CMK (cell line): ENCODE data around the gene TMEM132E.

Source experiments
- DNase-seq: peaks from one replicate; pipeline ENCODE4 v3.0.0-alpha.2; 2010; ENCODE audit warnings: low read depth

Gene TMEM132E

GRCh38 chr17:34570506-34570905 is 8.9 kb upstream of the TMEM132E start:
- no peak for DNase-seq

- DNase-seq = no peak
Measured at GRCh38 chr17:34571428-34572130, 7.8 kb upstream of the TMEM132E start.

GRCh38 chr17:34572483-34572882 is 6.9 kb upstream of the TMEM132E start:
- no peak for DNase-seq

GRCh38 chr17:34575182-34575581 is 4.2 kb upstream of the TMEM132E start:
- DNase-seq = no peak

GRCh38 chr17:34578016-34578415 is 1.4 kb upstream of the TMEM132E start:
- no peak for DNase-seq

- no peak for DNase-seq
Measured at GRCh38 chr17:34578656-34579016, 746 bp upstream of the TMEM132E start.

GRCh38 chr17:34579979-34580684 is 750 bp downstream of the TMEM132E start:
- no peak for DNase-seq

GRCh38 chr17:34580685-34581445 is 1.5 kb downstream of the TMEM132E start:
- DNase-seq = no peak

GRCh38 chr17:34581446-34582184 is 2.2 kb downstream of the TMEM132E start:
- DNase-seq = no peak

GRCh38 chr17:34582185-34582900 is 3.0 kb downstream of the TMEM132E start:
- DNase-seq = no peak

- no peak for DNase-seq
Measured at GRCh38 chr17:34582901-34583245, 3.5 kb downstream of the TMEM132E start.

GRCh38 chr17:34584805-34585416 is 5.5 kb downstream of the TMEM132E start:
- no peak for DNase-seq

GRCh38 chr17:34586346-34586846 is 7.0 kb downstream of the TMEM132E start:
- DNase-seq = no peak

GRCh38 chr17:34588266-34588665 is 8.9 kb downstream of the TMEM132E start:
- no peak for DNase-seq

- DNase-seq = no peak
Measured at GRCh38 chr17:34589120-34589965, 10.0 kb downstream of the TMEM132E start.

- no peak for DNase-seq
Measured at GRCh38 chr17:34592002-34592401, 12.6 kb downstream of the TMEM132E start.

GRCh38 chr17:34596920-34597319 is 17.5 kb downstream of the TMEM132E start:
- no peak for DNase-seq

- DNase-seq = no peak
Measured at GRCh38 chr17:34598161-34598776, 18.9 kb downstream of the TMEM132E start.

GRCh38 chr17:34601416-34601815 is 22.0 kb downstream of the TMEM132E start:
- no peak for DNase-seq

GRCh38 chr17:34603974-34604373 is 24.6 kb downstream of the TMEM132E start:
- no peak for DNase-seq
